Left lobe of liver (tissue), 2 donors: ENCODE measurements around the gene PPM1H. TPM values are rescaled to one million over a fixed set of nuclear protein-coding genes. Genes with fewer than 3 reads are reported as not detected.
"Not testable (repeated sequence)": the region's sequence is repeated elsewhere in the genome, so short reads cannot be mapped to it uniquely, and the experiment has no call there.

ENCODE experiments used
- ATAC-seq: fragments of 200-7000 bp; cut with Tn5 transposase; one replicate; pipeline ENCODE4 v1.9.1; 2020; ENCODE audit warnings: mild to moderate bottlenecking, moderate library complexity
- DNase-seq: peaks from one replicate; pipeline ENCODE4 v3.0.0-alpha.2; 2020; ENCODE audit warnings: low spot score
- total RNA-seq: library from RNA; stranded (reverse); gene quantifications from one replicate; pipeline ENCODE4 v1.2.1, GENCODE V29; 2021
- donor health status: DM: no; HTN: no; CAD: no; lungs with moderate emphysema.
- donor health status: DM: no; HTN: yes; CAD: no.

PPM1H gene
- total RNA-seq, 1 donor from 2014 or later: 8.0 TPM

GRCh38 chr12:62911286-62911685, 23.7 kb downstream of the PPM1H start:
- ATAC-seq: no peak
- DNase-seq: no peak

GRCh38 chr12:62910549-62911169, 24.3 kb downstream of the PPM1H start:
- ATAC-seq: no peak

GRCh38 chr12:62909340-62909739, 25.6 kb downstream of the PPM1H start:
- DNase-seq: no peak
- ATAC-seq: no peak

More at GRCh38 chr12:62910549-62911169, 24.3 kb downstream of the PPM1H start:
- DNase-seq: no peak

GRCh38 chr12:62908674-62909073, 26.3 kb downstream of the PPM1H start:
- no peak for DNase-seq
- ATAC-seq: no peak

- DNase-seq: no peak
- no peak for ATAC-seq
Observed at GRCh38 chr12:62907561-62907960, 27.4 kb downstream of the PPM1H start.

GRCh38 chr12:62907078-62907477, 27.9 kb downstream of the PPM1H start:
- no peak for DNase-seq

GRCh38 chr12:62903151-62903550, 31.8 kb downstream of the PPM1H start:
- no peak for DNase-seq
- ATAC-seq: no peak

More at GRCh38 chr12:62907078-62907477, 27.9 kb downstream of the PPM1H start:
- ATAC-seq: no peak

- DNase-seq (no peak), ATAC-seq (peak; percentile 34)
Observed at GRCh38 chr12:62900686-62901272, 34.2 kb downstream of the PPM1H start.

- no peak for ATAC-seq
Observed at GRCh38 chr12:62899568-62900390, 35.2 kb downstream of the PPM1H start.

GRCh38 chr12:62898526-62898925, 36.4 kb downstream of the PPM1H start:
- DNase-seq (no peak), ATAC-seq (no peak)

More at GRCh38 chr12:62899568-62900390, 35.2 kb downstream of the PPM1H start:
- DNase-seq: no peak

GRCh38 chr12:62895351-62895877, 39.5 kb downstream of the PPM1H start:
- DNase-seq (no peak), ATAC-seq (no peak)

GRCh38 chr12:62893276-62893675, 41.7 kb downstream of the PPM1H start:
- DNase-seq: no peak
- ATAC-seq: no peak

GRCh38 chr12:62891805-62892549, 43.0 kb downstream of the PPM1H start:
- ATAC-seq: no peak
- no peak for DNase-seq

- ATAC-seq (no peak), DNase-seq (no peak)
Observed at GRCh38 chr12:62888454-62889110, 46.4 kb downstream of the PPM1H start.

GRCh38 chr12:62886796-62887195, 48.2 kb downstream of the PPM1H start:
- DNase-seq (no peak), ATAC-seq (no peak)

GRCh38 chr12:62885242-62885641, 49.7 kb downstream of the PPM1H start:
- ATAC-seq (no peak), DNase-seq (no peak)

- DNase-seq, ATAC-seq: not testable (repeated sequence)
Observed at GRCh38 chr12:62884832-62885231, 50.1 kb downstream of the PPM1H start.

GRCh38 chr12:62882696-62883095, 52.3 kb downstream of the PPM1H start:
- no peak for ATAC-seq

GRCh38 chr12:62882140-62882539, 52.8 kb downstream of the PPM1H start:
- DNase-seq (no peak), ATAC-seq (no peak)

More at GRCh38 chr12:62882696-62883095, 52.3 kb downstream of the PPM1H start:
- no peak for DNase-seq

GRCh38 chr12:62879691-62880090, 55.3 kb downstream of the PPM1H start:
- ATAC-seq: no peak
- no peak for DNase-seq
